Measurements from ENCODE around the gene DYNLT4.

Gene DYNLT4

GRCh38 chr1:44757420-44757819 lies 49.7 kb downstream of the DYNLT4 start:
- no peak for DNase-seq (ENCODE audit: low read depth in 2 of 2)

All from stimulated activated CD8-positive, alpha-beta memory T cell treated with anti-CD3 and anti-CD28 coated beads, Interleukin-7, amount 100 ng/mL, for 1 hour (primary cell).